ENCODE measurements around the gene EMILIN2.

GRCh38 chr18:2889761-2890192, 43.0 kb downstream of the EMILIN2 start:
- TF ChIP-seq ZNF773 (CRISPR knock-in tag; IDR thresholded peaks at IDR 0.05; ENCODE audit: borderline replicate concordance) (no peak), JUN (CRISPR knock-in tag; IDR thresholded peaks at IDR 0.05) (no peak), RFX1 (IDR thresholded peaks at IDR 0.05) (no peak), JUND (CRISPR knock-in tag; IDR thresholded peaks at IDR 0.05) (no peak), ZFP37 (CRISPR knock-in tag; IDR thresholded peaks at IDR 0.05; ENCODE audit: borderline replicate concordance) (no peak), ZNF770 (CRISPR knock-in tag; IDR thresholded peaks at IDR 0.05) (no peak), MEF2D (CRISPR knock-in tag; IDR thresholded peaks at IDR 0.05) (no peak), MIXL1 (CRISPR knock-in tag; IDR thresholded peaks at IDR 0.05) (no peak)
- TF ChIP-seq, protein P1, sequence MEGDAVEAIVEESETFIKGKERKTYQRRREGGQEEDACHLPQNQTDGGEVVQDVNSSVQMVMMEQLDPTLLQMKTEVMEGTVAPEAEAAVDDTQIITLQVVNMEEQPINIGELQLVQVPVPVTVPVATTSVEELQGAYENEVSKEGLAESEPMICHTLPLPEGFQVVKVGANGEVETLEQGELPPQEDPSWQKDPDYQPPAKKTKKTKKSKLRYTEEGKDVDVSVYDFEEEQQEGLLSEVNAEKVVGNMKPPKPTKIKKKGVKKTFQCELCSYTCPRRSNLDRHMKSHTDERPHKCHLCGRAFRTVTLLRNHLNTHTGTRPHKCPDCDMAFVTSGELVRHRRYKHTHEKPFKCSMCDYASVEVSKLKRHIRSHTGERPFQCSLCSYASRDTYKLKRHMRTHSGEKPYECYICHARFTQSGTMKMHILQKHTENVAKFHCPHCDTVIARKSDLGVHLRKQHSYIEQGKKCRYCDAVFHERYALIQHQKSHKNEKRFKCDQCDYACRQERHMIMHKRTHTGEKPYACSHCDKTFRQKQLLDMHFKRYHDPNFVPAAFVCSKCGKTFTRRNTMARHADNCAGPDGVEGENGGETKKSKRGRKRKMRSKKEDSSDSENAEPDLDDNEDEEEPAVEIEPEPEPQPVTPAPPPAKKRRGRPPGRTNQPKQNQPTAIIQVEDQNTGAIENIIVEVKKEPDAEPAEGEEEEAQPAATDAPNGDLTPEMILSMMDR (CRISPR knock-in tag; IDR thresholded peaks at IDR 0.05), result no peak

All from HepG2 (cell line).